Measurements from ENCODE around the gene PCED1B.
A peak's percentile ranks its signal among the peaks of the same experiment; 100 is the strongest.

The PCED1B gene

DNA sequence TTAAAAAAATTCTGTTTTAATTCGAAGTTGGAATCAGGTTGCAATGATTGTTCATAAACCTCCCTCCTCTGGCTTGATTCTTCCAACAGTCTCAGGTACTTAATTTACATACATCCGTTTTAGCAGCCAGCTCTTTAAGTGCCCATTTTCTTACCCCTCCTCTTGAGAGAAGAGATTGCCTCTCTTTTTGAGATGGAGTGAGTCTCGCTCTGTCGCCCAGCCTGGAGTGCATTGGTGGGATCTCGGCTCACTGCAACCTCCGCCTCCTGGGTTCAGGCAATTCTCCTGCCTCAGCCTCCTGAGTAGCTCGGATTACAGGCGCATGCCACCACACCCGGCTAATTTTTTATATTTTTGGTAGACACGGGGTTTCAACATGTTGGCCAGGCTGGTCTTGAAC lies 146.8 kb downstream of the PCED1B start:
- DNase-seq (no peak), ATAC-seq (no peak)
- no peaks in the 10 kb centered on the region for H3K9me3 Mint-ChIP-seq
- peaks cover 86% of the 10 kb centered on the region for H3K4me1 Mint-ChIP-seq
- H3K27ac Mint-ChIP-seq, result peak overlapping the region; percentile 48 to 59
- H3K27me3 Mint-ChIP-seq, result no peaks in the 10 kb centered on the region
- peak overlapping the region; percentile 29 to 60 for H3K4me3 Mint-ChIP-seq

DNA sequence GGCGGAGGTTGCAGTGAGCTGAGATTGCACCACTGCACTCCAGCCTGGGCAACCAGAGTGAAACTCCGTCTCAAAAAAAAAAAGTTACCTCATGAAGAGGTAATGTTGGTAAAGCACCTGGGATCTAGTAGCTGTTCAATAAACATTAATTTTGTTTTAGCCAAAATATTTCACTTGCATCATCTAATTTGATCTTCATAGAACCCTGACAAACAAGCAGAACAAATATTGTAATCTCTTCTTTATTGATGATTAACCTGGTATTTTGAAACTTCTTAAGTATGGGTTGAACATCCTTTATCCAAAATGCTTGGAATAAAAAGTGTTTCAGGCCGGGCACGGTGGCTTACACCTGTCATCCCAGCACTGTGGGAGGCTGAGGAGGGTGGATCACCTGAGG lies 149.4 kb downstream of the PCED1B start:
- Mint-ChIP-seq H3K4me1 (peaks cover 83% of the 10 kb centered on the region), H3K4me3 (peak overlapping the region; percentile 9 to 31), H3K27ac (no peak overlapping the region), H3K27me3 (no peaks in the 10 kb centered on the region), H3K9me3 (no peaks in the 10 kb centered on the region)
- ATAC-seq (no peak), DNase-seq (no peak)

GRCh38 chr12:47231456-47231855 lies 152.0 kb downstream of the PCED1B start:
- ATAC-seq (no peak), DNase-seq (no peak)
- peak overlapping the region; percentile 13 to 31 for H3K4me3 Mint-ChIP-seq
- H3K4me1 Mint-ChIP-seq, result peaks cover 80% of the 10 kb centered on the region
- H3K27ac Mint-ChIP-seq, result peak overlapping the region; percentile 55 to 88
- no peaks in the 10 kb centered on the region for H3K27me3 Mint-ChIP-seq
- H3K9me3 Mint-ChIP-seq, result peaks cover 12 to 19% of the 10 kb centered on the region in 2 donors

- ATAC-seq, result no peak
- peak overlapping the region in 1 of 2 donors; percentile 59 for H3K27ac Mint-ChIP-seq
- no peak for DNase-seq
- H3K27me3 Mint-ChIP-seq, result no peaks in the 10 kb centered on the region
- peaks cover 75% of the 10 kb centered on the region for H3K4me1 Mint-ChIP-seq
- H3K9me3 Mint-ChIP-seq, result peaks cover 15 to 22% of the 10 kb centered on the region in 2 donors
- peak overlapping the region in 1 of 2 donors; percentile 10 for H3K4me3 Mint-ChIP-seq
Measured at GRCh38 chr12:47234576-47235141, 155.2 kb downstream of the PCED1B start.

- H3K9me3 Mint-ChIP-seq, result peaks cover 15 to 22% of the 10 kb centered on the region in 2 donors
- no peak for ATAC-seq
Measured at GRCh38 chr12:47235258-47236040, 156.0 kb downstream of the PCED1B start.

GRCh38 chr12:47236109-47236714 lies 156.8 kb downstream of the PCED1B start:
- DNase-seq (no peak), ATAC-seq (no peak)
- peaks cover 60% of the 10 kb centered on the region for H3K4me1 Mint-ChIP-seq
- H3K9me3 Mint-ChIP-seq, result peaks cover 15 to 22% of the 10 kb centered on the region in 2 donors
- H3K27ac Mint-ChIP-seq, result peak overlapping the region; percentile 48 to 80
- H3K4me3 Mint-ChIP-seq, result peak overlapping the region; percentile 46 to 49
- H3K27me3 Mint-ChIP-seq, result no peaks in the 10 kb centered on the region

More at GRCh38 chr12:47235258-47236040, 156.0 kb downstream of the PCED1B start:
- no peak for DNase-seq
- H3K4me1 Mint-ChIP-seq, result peaks cover 67% of the 10 kb centered on the region
- H3K27me3 Mint-ChIP-seq, result no peaks in the 10 kb centered on the region
- peak overlapping the region; percentile 46 to 49 for H3K4me3 Mint-ChIP-seq
- peak overlapping the region in 1 of 2 donors; percentile 80 for H3K27ac Mint-ChIP-seq

GRCh38 chr12:47237751-47238211 lies 158.4 kb downstream of the PCED1B start:
- peak overlapping the region; percentile 8 to 26 for H3K4me3 Mint-ChIP-seq
- no peak for DNase-seq

GRCh38 chr12:47238669-47239114 lies 159.3 kb downstream of the PCED1B start:
- Mint-ChIP-seq H3K9me3 (peaks cover 15 to 22% of the 10 kb centered on the region in 2 donors), H3K4me3 (no peak overlapping the region), H3K27ac (peak overlapping the region in 1 of 2 donors; percentile 57), H3K27me3 (no peaks in the 10 kb centered on the region), H3K4me1 (peaks cover 51% of the 10 kb centered on the region)
- ATAC-seq (no peak), DNase-seq (no peak)

More at GRCh38 chr12:47237751-47238211, 158.4 kb downstream of the PCED1B start:
- no peaks in the 10 kb centered on the region for H3K27me3 Mint-ChIP-seq
- H3K4me1 Mint-ChIP-seq, result peaks cover 58% of the 10 kb centered on the region
- H3K9me3 Mint-ChIP-seq, result peaks cover 15 to 22% of the 10 kb centered on the region in 2 donors
- ATAC-seq, result peak; percentile 66
- peak overlapping the region; percentile 34 to 37 for H3K27ac Mint-ChIP-seq

DNA sequence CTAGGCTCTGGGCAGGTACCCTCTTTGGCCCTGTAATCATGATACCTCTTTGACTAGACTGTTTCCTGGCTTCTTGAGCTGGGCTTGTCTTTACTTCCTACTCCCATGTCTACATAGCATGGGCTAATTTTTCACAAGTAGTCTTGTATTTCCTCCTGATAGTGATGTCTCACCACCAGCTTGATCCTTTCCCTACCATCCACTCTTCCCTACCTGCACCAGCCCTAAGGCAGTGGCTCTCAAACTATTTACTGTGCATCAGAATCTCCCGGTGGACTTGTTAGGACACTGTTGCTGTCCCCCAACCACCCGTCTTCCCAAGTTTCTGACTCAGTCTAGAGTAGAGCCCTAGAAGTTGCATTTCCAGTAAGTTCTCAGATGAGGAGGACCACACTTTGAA lies 163.0 kb downstream of the PCED1B start:
- Mint-ChIP-seq H3K9me3 (peaks cover 0 to 5% of the 10 kb centered on the region in 2 donors), H3K27ac (no peak overlapping the region)
- no peak for ATAC-seq

DNA sequence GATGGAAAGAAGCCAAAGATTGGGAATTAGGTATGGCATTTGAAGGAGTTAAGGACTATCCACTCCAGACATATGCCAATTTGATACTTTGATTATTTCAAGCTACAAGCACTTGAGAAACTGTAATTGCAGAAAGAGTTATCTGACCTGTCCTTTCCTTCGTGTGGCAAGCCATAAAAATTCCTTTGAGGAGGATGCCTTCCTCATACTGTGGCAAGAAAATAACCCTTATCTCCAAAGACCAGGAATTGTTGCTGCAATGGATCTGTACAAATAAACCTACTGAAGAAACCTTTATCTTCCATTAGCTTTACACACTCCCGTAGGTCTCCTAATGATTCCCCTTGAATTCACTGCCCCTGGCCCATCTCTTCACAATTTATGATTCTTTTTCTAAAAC lies 165.4 kb downstream of the PCED1B start:
- DNase-seq (no peak), ATAC-seq (no peak)
- H3K27ac Mint-ChIP-seq, result no peak overlapping the region
- peaks cover 3 to 5% of the 10 kb centered on the region in 2 donors for H3K9me3 Mint-ChIP-seq
- no peaks in the 10 kb centered on the region for H3K27me3 Mint-ChIP-seq
- H3K4me1 Mint-ChIP-seq, result peaks cover 8% of the 10 kb centered on the region
- no peak overlapping the region for H3K4me3 Mint-ChIP-seq

More for the DNA sequence above, 163.0 kb downstream of the PCED1B start:
- Mint-ChIP-seq H3K4me3 (no peak overlapping the region), H3K27me3 (no peaks in the 10 kb centered on the region), H3K4me1 (peaks cover 21% of the 10 kb centered on the region)
- DNase-seq, result no peak

DNA sequence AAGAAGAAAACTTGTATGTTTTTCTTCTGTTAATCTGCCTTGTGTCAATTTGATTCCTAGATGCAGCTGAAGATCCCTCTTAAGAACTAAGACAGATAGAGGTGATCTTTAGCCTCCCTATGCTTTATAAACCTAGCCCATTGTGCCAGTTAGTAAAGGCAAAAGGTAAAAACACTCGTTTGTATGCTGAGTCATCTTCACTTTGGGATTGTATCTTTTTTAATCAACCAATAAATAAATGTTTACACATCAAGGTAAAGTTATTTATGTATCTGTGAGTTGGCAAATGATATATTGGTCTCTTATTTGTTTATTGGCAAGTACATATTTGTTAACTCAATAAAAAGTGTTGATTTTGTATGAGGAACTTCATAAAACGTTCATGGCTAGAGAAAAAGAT lies 166.2 kb downstream of the PCED1B start:
- DNase-seq (no peak), ATAC-seq (no peak)
- Mint-ChIP-seq H3K9me3 (peaks cover 8 to 11% of the 10 kb centered on the region in 2 donors), H3K27me3 (no peaks in the 10 kb centered on the region), H3K27ac (no peak overlapping the region), H3K4me1 (peaks cover 8% of the 10 kb centered on the region), H3K4me3 (no peak overlapping the region)

DNA sequence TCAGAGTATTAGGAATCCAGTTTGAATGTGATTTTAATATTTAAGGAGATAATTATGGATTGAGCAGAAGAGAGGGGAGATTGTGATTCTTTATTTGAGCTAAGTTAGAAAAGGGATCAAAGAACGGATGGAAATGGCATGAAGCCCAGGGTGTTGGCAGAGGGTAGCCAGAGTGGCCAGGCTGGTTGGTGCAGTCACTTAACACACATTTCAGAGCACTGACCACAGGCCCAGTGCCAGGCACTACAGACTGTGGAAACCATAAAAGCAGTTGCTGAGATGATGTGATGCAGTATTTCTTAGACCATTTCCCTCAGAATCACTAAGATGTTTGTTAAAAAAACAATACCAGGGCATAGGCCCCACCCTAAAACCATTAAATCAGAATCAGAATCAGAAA lies 168.0 kb downstream of the PCED1B start:
- H3K27ac Mint-ChIP-seq, result no peak overlapping the region
- DNase-seq (no peak), ATAC-seq (no peak)
- peaks cover 23 to 28% of the 10 kb centered on the region in 2 donors for H3K9me3 Mint-ChIP-seq
- no peaks in the 10 kb centered on the region for H3K27me3 Mint-ChIP-seq
- no peak overlapping the region for H3K4me3 Mint-ChIP-seq
- H3K4me1 Mint-ChIP-seq, result no peaks in the 10 kb centered on the region

DNA sequence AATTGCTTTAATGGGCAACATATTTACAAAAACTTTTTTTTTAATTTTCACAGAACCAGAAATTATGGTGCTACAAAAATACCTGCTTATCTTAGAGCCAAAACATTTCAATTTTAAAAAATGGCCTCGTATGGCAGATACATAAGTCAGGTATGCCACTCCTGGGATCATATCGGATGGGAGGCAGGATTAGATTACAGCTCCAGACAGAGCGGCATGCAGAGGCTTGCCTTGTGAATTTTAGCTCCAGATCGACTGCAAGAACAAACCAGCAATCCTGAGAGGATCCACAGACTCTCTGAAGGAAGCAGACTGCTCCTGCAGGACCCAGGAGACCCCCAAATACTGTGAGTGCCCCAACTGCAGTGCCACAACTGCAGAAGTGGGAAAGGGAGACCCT lies 169.7 kb downstream of the PCED1B start:
- DNase-seq, result no peak
- Mint-ChIP-seq H3K9me3 (peaks cover 26 to 45% of the 10 kb centered on the region in 2 donors), H3K27ac (no peak overlapping the region), H3K27me3 (no peaks in the 10 kb centered on the region), H3K4me1 (peaks cover 13% of the 10 kb centered on the region), H3K4me3 (no peak overlapping the region)
- ATAC-seq, result no peak

- DNase-seq (no peak), ATAC-seq (no peak)
- H3K27me3 Mint-ChIP-seq, result no peaks in the 10 kb centered on the region
- peak overlapping the region in 1 of 2 donors; percentile 86 for H3K27ac Mint-ChIP-seq
- H3K4me3 Mint-ChIP-seq, result no peak overlapping the region
- peaks cover 28 to 46% of the 10 kb centered on the region in 2 donors for H3K9me3 Mint-ChIP-seq
- H3K4me1 Mint-ChIP-seq, result peaks cover 13% of the 10 kb centered on the region
Measured at GRCh38 chr12:47249719-47250357, 170.4 kb downstream of the PCED1B start.

GRCh38 chr12:47251919-47252318 lies 172.5 kb downstream of the PCED1B start:
- H3K9me3 Mint-ChIP-seq, result peaks cover 35 to 56% of the 10 kb centered on the region in 2 donors
- ATAC-seq (no peak), DNase-seq (no peak)
- H3K27me3 Mint-ChIP-seq, result no peaks in the 10 kb centered on the region
- H3K4me1 Mint-ChIP-seq, result peaks cover 13% of the 10 kb centered on the region
- no peak overlapping the region for H3K27ac Mint-ChIP-seq
- no peak overlapping the region for H3K4me3 Mint-ChIP-seq

All from stimulated activated naive CD8-positive, alpha-beta T cell treated with anti-CD3 and anti-CD28 coated beads, Interleukin-15, amount 100 ng/mL, for 72 hours (primary cell).